HG03575 (cell line): ENCODE results near the gene YAP1.

Experiments used
- ATAC-seq: cut with Tn5 transposase; IDR thresholded peaks from one replicate; pipeline ENCODE4 v1.9.1; 2021; ENCODE audit not compliant: unreplicated experiment, insufficient number of reproducible peaks, low FRiP score; ENCODE audit errors: extremely low read depth

YAP1 gene

DNA sequence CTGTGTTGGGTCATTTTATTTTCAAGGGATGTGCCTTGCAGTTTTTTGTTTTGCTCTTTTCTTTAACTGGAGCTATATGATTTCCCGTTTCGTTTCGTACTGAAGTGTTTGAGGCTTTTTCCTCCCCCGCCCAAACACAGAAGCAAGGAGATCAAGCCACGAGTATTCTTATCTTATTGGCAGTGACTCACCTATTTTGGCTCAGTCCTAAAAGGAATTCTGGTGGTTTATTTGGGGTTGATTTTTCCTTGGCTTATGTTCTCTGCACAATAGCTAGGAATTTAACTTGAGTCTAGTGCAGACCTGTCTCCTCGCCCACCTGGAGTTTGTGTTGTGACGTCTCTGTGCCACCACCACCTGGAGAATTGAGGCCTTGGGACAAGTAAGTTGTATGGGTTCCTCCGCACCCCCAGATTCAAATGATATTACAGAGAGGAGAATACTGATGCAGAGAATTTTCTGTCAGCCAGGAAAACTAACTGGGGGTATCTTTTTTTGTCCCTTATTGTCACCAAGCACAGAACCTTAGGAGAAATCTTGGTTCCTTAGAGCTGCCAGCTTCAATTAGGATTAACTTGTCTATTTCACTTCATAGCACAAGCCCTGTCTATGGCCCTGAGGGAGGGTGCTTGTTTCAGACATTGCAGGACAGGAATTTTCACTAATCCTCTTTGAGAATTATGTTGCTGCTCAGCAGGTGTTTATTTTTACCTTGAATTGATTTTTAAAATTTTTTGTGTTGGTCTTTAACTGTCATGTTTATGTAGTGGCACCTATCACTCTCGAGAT, 116.6 kb downstream of the YAP1 start:
- ATAC-seq: no peak

DNA sequence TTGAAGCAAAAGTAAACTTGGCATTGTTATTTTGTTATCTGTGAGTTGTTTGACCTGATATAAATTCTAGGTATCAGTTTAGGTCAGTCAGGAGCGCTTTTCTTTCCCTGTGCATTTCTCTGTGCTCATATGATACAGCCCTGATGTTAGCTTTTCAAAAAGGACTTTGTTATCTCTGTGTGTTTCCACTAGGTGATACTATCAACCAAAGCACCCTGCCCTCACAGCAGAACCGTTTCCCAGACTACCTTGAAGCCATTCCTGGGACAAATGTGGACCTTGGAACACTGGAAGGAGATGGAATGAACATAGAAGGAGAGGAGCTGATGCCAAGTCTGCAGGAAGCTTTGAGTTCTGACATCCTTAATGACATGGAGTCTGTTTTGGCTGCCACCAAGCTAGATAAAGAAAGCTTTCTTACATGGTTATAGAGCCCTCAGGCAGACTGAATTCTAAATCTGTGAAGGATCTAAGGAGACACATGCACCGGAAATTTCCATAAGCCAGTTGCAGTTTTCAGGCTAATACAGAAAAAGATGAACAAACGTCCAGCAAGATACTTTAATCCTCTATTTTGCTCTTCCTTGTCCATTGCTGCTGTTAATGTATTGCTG, 119.4 kb downstream of the YAP1 start:
- ATAC-seq: no peak

DNA sequence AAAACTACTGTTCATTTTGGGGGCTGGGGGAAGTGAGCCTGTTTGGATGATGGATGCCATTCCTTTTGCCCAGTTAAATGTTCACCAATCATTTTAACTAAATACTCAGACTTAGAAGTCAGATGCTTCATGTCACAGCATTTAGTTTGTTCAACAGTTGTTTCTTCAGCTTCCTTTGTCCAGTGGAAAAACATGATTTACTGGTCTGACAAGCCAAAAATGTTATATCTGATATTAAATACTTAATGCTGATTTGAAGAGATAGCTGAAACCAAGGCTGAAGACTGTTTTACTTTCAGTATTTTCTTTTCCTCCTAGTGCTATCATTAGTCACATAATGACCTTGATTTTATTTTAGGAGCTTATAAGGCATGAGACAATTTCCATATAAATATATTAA, 119.9 kb downstream of the YAP1 start:
- ATAC-seq: no peak

DNA sequence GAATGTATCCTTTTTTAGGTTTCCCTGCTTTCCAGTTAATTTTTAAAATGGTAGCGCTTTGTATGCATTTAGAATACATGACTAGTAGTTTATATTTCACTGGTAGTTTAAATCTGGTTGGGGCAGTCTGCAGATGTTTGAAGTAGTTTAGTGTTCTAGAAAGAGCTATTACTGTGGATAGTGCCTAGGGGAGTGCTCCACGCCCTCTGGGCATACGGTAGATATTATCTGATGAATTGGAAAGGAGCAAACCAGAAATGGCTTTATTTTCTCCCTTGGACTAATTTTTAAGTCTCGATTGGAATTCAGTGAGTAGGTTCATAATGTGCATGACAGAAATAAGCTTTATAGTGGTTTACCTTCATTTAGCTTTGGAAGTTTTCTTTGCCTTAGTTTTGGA, 120.7 kb downstream of the YAP1 start:
- no peak for ATAC-seq

DNA sequence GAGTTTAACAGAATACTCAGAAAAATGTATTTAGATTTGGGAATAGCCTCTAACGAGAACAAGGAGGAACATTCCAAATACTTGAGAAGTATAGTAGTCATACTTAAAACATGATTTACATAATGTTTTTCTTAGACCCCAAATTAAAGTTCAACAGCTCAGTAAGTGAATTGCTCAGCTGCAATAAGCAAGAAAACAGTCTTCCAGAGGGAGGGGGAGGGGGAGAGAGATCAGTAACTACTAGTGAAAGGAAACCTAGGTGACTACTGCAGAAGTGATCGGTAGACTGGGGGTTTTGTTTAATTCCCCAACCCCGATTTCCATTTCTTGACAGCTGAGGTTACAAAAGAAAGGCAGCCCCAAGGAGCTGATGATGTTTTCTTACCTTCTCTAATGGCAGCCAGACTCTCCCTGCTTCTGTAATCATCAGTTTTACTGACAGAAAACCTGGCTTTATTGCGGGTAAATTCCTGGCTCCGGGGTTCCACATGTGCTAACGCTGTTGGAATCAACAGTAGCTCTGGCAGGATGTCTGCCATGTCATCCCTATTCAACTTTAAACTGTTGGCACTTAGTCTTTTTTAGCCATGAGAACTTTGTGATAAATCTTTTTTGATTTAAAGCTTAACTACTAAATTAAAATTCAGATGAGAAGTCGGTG, 124.7 kb downstream of the YAP1 start:
- no peak for ATAC-seq

DNA sequence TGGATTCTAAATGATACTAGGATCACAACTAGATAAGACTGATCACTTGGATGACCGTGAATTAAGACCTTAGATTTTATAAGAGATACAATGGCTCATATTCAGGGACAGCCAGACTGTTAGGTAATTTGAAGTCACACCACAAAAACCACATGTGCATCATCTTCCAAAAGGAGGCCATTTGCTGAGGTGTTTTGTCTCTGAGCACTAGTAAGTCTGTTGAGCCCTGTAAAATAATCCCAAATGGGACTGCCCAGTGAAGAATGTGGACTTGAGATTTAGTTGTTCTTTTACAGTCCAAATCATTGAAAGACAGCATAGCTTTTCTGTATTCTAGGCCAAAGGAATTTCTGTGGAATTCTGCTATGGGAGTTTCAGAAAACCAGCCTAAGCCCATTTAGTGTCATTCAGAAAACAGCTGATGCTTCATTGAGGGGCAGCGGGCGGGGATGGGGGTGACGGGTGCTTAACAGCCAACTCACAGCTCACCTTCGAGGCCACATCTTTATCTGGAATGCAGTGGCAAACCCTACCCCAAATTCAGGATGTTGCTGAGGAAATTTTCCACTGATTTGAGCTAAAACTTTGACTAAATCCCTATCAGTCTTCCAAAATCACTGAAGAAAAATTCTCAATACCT, 127.0 kb downstream of the YAP1 start:
- ATAC-seq: no peak

DNA sequence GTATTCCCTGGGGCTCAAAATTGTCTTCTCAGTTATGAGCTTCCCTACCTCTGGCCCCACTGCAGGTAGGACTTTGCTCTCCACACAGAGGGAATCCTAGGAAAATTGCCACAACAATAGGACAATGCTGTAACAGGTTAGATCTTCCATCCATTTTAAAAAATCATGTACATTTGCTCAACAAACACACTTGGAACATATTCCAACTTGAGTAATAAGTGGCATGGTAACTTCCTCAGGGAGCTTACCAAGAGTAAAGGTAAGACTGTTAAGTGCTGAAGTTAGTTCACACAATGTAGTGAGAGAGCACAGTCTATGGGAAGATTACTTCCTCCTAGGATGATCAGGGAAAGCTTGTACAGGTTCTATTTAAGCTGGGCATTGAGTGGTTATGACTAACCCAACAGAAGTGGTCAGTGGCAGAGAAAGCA, 128.2 kb downstream of the YAP1 start:
- no peak for ATAC-seq

DNA sequence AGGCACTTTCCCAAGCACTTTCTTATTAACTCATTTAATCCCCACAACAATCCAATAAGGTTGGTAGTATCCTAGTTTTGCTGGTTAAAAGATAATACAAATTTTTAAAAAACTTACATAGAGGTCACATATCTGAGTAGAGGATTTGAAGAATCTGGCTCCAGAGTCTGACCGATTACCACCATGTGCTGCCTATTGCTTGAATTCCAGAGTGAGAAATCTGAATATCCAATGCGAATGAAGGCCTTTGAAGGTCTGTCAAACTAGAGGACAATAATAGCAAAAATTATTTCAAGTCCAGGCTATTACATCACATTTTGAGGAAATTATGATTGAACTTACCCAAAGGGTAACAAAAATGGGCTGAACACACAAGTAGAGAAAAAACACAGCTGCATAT, 129.2 kb downstream of the YAP1 start:
- ATAC-seq: no peak

DNA sequence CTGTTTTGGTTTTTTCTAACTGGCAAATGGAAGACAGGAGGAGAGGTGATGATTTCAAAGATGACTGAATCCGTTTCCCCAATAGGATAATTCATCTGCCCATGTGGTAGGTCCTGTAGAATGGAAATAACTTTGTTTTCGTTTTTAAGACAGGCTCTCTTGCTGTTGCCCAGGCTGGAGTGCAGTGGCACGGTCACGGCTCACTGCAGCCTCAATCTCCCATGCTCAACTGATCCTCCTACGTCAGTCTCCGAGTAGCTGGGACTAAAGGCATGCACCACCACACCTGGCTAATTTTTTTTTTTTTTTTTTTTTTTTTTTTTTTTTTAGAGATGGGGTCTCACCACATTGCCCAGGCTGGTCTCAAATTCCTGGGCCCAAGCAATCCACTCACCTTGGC, 129.7 kb downstream of the YAP1 start:
- no peak for ATAC-seq

DNA sequence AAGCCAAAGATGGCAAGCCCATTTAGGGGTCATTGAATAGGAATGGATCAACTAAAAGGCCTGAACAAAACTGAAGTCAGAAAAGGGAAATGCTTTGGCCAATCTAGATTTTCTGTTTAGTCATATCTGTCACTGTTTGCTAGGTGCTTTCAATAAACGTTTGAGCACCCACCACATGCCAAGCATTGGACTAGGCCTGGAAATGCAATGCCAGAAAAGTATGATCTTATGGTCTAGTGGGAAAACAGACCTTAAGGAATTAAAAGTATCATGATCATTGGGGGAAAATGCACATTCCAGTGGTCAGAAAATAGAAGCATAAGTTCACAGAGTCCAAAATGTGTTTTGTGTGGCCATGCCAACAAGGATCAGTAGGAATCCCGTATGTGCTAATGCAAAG, 130.3 kb downstream of the YAP1 start:
- no peak for ATAC-seq

DNA sequence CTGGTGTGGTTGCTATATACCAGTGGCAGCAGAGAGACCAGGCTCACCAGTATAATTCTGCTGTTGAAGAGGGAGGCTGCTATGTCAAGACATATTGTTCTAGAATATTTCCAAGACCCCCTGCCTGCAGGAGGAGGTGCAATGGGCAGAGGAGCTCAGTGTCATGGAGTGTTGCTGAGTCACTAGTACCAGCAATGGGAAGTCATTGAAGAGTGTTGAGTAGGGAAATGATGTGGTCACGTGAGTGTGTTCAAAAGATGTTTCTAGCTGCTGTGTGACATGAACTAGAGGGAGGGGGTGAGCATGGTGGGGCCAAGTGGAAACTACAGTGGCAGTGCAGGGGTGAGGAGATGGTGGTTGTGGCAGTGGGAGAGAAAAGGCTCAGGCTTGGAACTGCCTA, 130.8 kb downstream of the YAP1 start:
- no peak for ATAC-seq

DNA sequence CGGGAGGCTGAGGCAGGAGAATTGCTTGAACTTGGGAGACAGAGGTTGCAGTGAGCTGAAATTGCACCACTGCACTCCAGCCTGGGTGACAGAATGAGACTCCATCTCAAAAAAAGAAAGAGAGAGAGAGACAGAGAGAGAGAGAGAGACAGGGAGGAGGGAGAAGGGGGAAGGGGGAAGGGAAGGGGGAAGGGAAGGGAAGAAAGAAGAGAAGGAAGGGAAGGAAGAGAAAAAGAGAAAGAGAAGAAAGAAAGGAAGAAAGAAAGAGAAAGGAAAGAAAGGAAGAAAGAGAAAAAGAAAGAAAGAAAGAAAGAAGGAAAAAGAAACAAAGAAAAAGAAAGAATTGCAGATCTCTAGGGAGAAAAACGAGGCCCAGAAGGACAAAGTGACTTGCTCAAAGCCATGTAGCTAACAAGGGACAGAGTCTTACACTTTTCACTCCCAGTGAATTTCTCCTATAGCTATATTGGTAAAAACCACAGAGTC, 133.2 kb downstream of the YAP1 start:
- ATAC-seq: no peak

DNA sequence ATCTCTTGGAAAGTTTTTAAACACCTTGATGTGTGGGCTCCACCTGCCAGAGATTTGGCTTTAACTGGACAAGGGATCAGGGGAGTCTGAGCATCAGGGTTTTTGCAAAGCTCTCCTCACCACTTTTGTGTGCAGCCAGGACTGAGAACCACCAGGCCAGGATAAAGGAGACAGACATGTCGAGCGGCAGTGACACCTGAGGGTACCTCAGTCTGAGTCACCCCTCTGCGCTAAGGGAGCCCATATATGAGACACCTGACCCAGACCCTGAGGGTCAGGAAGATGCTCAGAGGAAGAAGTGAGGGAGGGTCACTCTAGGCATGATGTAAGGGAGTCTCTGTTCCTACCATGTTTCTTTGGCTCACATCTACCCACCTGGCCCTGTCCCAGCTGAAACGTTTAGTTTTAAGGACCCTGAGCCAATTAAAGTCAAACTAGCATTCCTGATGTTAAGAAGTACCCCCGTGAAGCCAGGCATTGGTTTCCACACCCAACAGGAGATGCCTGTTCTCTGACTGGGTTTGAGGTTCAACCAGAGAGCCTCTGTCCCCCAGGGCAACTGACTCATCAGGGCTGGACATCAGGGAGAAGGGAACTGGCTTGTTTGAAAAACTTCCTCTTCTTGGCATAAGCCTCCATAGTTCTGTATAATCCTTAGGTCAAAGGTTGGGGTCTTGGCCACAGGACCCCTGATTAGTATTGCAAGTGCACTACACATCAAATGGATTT, 134.6 kb downstream of the YAP1 start:
- no peak for ATAC-seq

DNA sequence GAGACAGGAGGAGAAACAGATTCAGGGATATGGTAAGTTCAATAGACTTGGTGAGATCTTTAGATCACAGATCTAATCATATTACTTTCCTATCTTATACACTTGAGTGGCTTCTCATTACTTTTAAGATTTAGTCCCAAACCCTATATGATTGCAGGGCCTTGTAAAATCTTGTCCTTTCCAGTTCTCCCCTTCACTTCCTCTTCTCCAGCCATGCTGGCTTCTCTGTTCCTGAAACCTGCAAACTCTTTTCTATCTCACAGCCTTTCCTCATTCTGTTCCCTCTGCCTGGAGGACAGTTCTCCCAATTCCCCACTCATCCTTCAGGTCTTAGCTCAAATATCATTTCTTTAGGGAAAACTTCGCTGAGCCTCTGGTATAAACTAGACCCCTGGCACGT, 141.2 kb downstream of the YAP1 start:
- no peak for ATAC-seq

DNA sequence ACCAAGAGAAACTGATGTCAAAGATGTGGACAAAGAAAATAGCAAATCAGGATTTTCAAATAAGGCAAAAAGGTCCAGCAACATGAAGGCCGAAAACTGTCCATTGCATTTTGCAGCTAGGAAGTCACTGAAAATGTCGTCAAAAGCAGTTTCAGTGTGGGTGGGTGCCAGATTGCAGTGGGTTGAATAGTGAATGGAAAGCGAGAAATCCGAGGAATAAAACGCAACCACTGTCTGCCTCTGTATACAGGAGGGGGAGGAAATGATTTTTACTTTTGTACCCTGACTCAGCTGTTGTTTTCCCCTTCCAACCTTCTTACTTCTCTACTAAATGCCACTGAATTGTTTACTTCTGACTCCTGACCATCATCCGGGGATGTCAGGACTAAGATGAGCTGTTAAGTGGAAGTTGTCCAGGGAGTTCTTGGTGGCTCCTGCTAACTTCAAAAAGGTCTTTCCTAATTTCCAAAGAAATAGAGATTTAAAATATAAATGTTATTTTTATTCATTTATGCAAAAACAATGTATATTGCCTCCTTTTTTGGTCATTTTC, 142.2 kb downstream of the YAP1 start:
- ATAC-seq: no peak

DNA sequence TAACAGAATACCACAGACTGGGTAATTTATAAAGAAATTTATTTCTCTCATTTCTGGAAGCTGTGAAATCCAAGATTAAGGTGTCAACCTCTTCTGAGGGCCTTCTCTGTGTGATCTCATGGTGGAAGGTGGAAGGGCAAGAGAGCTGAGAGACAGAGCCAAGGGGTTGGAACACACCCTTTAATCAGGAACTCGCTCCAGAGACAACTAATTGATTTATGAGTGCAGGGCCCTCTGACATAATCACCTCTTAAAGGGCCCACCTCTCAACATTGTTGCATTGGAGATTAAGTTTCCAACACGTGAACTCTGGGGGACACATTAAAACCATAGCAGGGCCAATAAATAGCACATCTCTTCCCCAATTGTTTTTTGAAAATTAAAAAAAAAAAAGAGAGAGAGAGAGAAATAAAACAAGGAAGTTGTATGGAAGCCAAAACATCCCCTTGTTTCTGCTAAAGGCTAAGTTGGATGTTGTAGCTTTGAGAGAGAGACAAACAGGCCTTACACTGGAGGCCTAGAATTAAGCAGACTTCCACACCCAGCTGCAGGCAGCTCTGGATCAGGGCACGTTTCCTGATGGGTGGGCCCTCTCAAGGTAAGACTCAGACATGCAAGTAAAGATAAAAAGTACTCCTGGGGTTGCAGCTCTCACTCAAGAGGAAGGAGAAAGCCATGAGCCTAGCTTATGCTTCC, 142.9 kb downstream of the YAP1 start:
- no peak for ATAC-seq

DNA sequence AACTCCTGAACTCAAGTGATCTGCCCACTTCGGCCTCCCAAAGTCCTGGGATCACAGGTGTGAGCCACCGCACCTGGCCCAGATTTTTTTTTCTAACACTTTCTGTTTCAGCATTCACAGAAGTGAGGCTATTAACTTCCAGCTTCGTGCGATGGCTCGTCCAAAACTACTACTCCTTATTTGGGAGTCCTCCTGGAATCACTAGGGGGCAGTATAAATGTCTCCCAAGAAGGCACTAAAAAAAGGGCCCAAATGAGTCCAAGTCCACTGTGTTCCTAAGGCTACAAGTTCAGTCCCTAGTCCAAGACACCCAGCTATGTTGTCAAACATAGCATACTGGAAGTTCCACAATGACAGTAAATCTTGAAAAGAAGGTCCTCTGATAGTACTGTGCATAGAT, 143.8 kb downstream of the YAP1 start:
- ATAC-seq: no peak

DNA sequence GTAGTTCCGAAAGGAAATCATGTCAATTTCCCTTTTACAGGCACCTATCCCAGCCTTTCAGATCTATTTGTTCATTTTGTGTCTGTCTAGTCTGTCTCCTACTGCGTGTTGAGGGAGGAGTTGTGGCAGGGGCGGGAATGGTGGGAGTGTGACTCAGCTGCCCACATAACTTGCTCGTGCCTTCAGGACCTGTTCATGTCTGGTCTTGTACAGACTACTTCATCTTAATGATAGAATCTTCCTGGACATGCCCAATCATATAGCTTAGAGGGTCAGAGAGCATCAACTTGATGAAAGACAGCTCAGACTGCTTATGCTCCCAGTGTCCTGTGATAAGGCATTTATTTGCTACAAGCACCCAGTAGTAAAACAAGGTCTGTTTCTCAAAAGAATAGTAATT, 146.0 kb downstream of the YAP1 start:
- no peak for ATAC-seq
